ENCODE measurements around the gene YAP1. TPM values are rescaled to one million over a fixed set of nuclear protein-coding genes. Genes with fewer than 3 reads are reported as not detected.

YAP1 gene
- total RNA-seq, 1 experiment from 2014 or later = 79.6 TPM

GRCh38 chr11:102274628-102275027 lies 164.4 kb downstream of the YAP1 start:
- DNase-seq (ENCODE audit: low read depth) = no peak

- peak; percentile 46 for DNase-seq (ENCODE audit: low read depth)
These were observed 166.1 kb downstream of the YAP1 start for GRCh38 chr11:102276362-102276761.

- no peak for DNase-seq (ENCODE audit: low read depth)
These were observed 166.5 kb downstream of the YAP1 start for GRCh38 chr11:102276783-102277182.

GRCh38 chr11:102279641-102280170 lies 169.5 kb downstream of the YAP1 start:
- peak; percentile 77 for DNase-seq (ENCODE audit: low read depth)

- DNase-seq (ENCODE audit: low read depth) = peak; percentile 11
These were observed 170.1 kb downstream of the YAP1 start for GRCh38 chr11:102280245-102280833.

Other genes with a start within 250 kb of the YAP1 start
- 0.81 and 0.86 TPM in 2 replicates for gene CEP126, start 195.4 kb upstream of the YAP1 start, total RNA-seq (2014; rRNA removed; shearing (Covaris generic))
- gene ANGPTL5, start 193.9 kb upstream of the YAP1 start, total RNA-seq (2014; rRNA removed; shearing (Covaris generic)) = not detected in 2 replicates
- 2.5 and 5.6 TPM in 2 replicates for gene CFAP300, start 63.0 kb upstream of the YAP1 start, total RNA-seq (2014; rRNA removed; shearing (Covaris generic))
- 5.3 and 8.7 TPM in 2 replicates for gene BIRC3, start 207.0 kb downstream of the YAP1 start, total RNA-seq (2014; rRNA removed; shearing (Covaris generic))
- 104 and 133 TPM in 2 replicates for gene BIRC2, start 236.8 kb downstream of the YAP1 start, total RNA-seq (2014; rRNA removed; shearing (Covaris generic))